IMR-90 (cell line): Measurements from ENCODE around the gene CCDC50. TPM values are rescaled to one million over a fixed set of nuclear protein-coding genes. Genes with fewer than 3 reads are reported as not detected.

Experiments used
- ATAC-seq: fragments of 200-7000 bp; cut with Tn5 transposase; 2 replicates; pipeline ENCODE4 v1.9.1; 2020; ENCODE audit warnings: low read depth, mild to moderate bottlenecking, moderate library complexity
- BruUV-seq: library from RNA; stranded (reverse); fragments of 400-500 nt; replicated peaks from 2 replicates; lab custom pipeline; 2021; lab: Mats Ljungman, UMichigan
- CTCF ChIA-PET: fragments of 300-600 bp; formaldehyde crosslinking; extraction: SDS; loops from one replicate; lab custom pipeline; 2021; ENCODE audit warnings: antibody characterized with exemption; lab: Yijun Ruan, JAX
- POLR2A ChIA-PET: fragments of 300-600 bp; sonication (Branson Sonifier 250); formaldehyde crosslinking; loops from one replicate; lab custom pipeline; 2022; ENCODE audit warnings: antibody characterized with exemption; ENCODE audit not compliant: unreplicated experiment; lab: Charles Lee
- DNase-seq: peaks from one replicate; pipeline ENCODE4 v3.0.0; 2013
- H2AFZ ChIP-seq: replicated peaks from 2 replicates; pipeline ENCODE3; 2013; ENCODE audit warnings: low read length, mild to moderate bottlenecking; ENCODE audit not compliant: poor library complexity
- H2AK5ac ChIP-seq: 2 replicates; pipeline ENCODE4 v1.6.1; 2013; ENCODE audit warnings: low read depth, low read length, inconsistent platforms
- H2AK9ac ChIP-seq: replicated peaks from 2 replicates; pipeline ENCODE3; 2013; ENCODE audit warnings: mild to moderate bottlenecking, low read depth, low read length, moderate library complexity; ENCODE audit not compliant: poor library complexity
- H2BK120ac ChIP-seq: 2 replicates; pipeline ENCODE4 v1.6.1; 2013; ENCODE audit warnings: low read depth, low read length, inconsistent platforms
- H2BK15ac ChIP-seq: 3 replicates; pipeline ENCODE4 v1.6.1; 2013; ENCODE audit warnings: low read depth, low read length, inconsistent platforms
- H2BK20ac ChIP-seq: 2 replicates; pipeline ENCODE4 v1.6.1; 2013; ENCODE audit warnings: low read depth, mild to moderate bottlenecking, inconsistent platforms, low read length, moderate library complexity
- H2BK5ac ChIP-seq: 2 replicates; pipeline ENCODE4 v1.6.1; 2013; ENCODE audit warnings: mild to moderate bottlenecking, low read depth, low read length, inconsistent platforms; ENCODE audit not compliant: poor library complexity, severe bottlenecking
- H3K14ac ChIP-seq: replicated peaks from 2 replicates; pipeline ENCODE4 v1.6.1; 2013; ENCODE audit warnings: low read depth, low read length, inconsistent platforms
- H3K18ac ChIP-seq: 2 replicates; pipeline ENCODE4 v1.6.1; 2013; ENCODE audit warnings: low read depth, low read length, control low read depth
- H3K23ac ChIP-seq: 2 replicates; pipeline ENCODE4 v1.6.1; 2013; ENCODE audit warnings: low read depth, low read length, inconsistent platforms
- H3K27ac ChIP-seq: 2 replicates; pipeline ENCODE4 v1.5.1; 2013; ENCODE audit warnings: mild to moderate bottlenecking, control low read depth, low read length; ENCODE audit not compliant: insufficient read depth
- H3K27me3 ChIP-seq: 2 replicates; pipeline ENCODE4 v1.6.1; 2013; ENCODE audit warnings: low read length; ENCODE audit not compliant: control insufficient read depth, insufficient read depth
- H3K36me3 ChIP-seq: 2 replicates; pipeline ENCODE4 v1.6.1; 2013; ENCODE audit warnings: low read length, mixed read lengths; ENCODE audit not compliant: control insufficient read depth, insufficient read depth
- H3K4ac ChIP-seq: 2 replicates; pipeline ENCODE4 v1.6.1; 2013; ENCODE audit warnings: low read depth, low read length, inconsistent platforms
- H3K4me1 ChIP-seq: 2 replicates; pipeline ENCODE4 v1.6.1; 2013; ENCODE audit warnings: low read length, mixed read lengths; ENCODE audit not compliant: control insufficient read depth, insufficient read depth
- H3K4me2 ChIP-seq: 2 replicates; pipeline ENCODE4 v1.6.1; 2013; ENCODE audit warnings: low read depth, mild to moderate bottlenecking, control low read depth, low read length, moderate library complexity
- H3K4me3 ChIP-seq: 2 replicates; pipeline ENCODE4 v1.5.1; 2013; ENCODE audit warnings: low read depth, mild to moderate bottlenecking, control low read depth, low read length, moderate library complexity; ENCODE audit not compliant: insufficient read depth
- H3K56ac ChIP-seq: 2 replicates; pipeline ENCODE4 v1.6.1; 2013; ENCODE audit warnings: low read length, inconsistent platforms; ENCODE audit not compliant: insufficient read depth; ENCODE audit errors: extremely low read depth
- H3K79me1 ChIP-seq, 2 experiments: 2 replicates each; pipeline ENCODE4 v1.6.1; 2013; ENCODE audit warnings: low read length in 2 of 2, inconsistent platforms in 1 of 2, low read depth in 1 of 2
- H3K9ac ChIP-seq: 2 replicates; pipeline ENCODE4 v1.6.1; 2013; ENCODE audit warnings: low read depth, low read length, control low read depth
- H3K9me1 ChIP-seq: 2 replicates; pipeline ENCODE4 v1.6.1; 2013; ENCODE audit warnings: low read length, inconsistent platforms; ENCODE audit not compliant: insufficient read depth
- H3K9me3 ChIP-seq: 2 replicates; pipeline ENCODE4 v1.6.1; 2013; ENCODE audit warnings: low read length; ENCODE audit not compliant: control insufficient read depth, insufficient read depth
- H4K20me1 ChIP-seq: 2 replicates; pipeline ENCODE4 v1.6.1; 2013; ENCODE audit warnings: low read length, inconsistent platforms; ENCODE audit not compliant: insufficient read depth
- H4K5ac ChIP-seq: 2 replicates; pipeline ENCODE4 v1.6.1; 2013; ENCODE audit warnings: mild to moderate bottlenecking, low read depth, low read length, control low read depth
- H4K8ac ChIP-seq, 2 experiments: 2 replicates each; pipeline ENCODE4 v1.6.1; 2013; ENCODE audit warnings: low read depth in 2 of 2, low read length in 2 of 2, control low read depth in 1 of 2, inconsistent platforms in 1 of 2
- H4K91ac ChIP-seq: 2 replicates; pipeline ENCODE4 v1.6.1; 2013; ENCODE audit warnings: low read depth, low read length, inconsistent platforms; ENCODE audit not compliant: insufficient read depth
- BHLHE40 ChIP-seq: fragments of 150-350 bp; IDR thresholded peaks from 2 replicates; pipeline ENCODE4 v1.6.1; 2016; ENCODE audit warnings: mild to moderate bottlenecking, low read depth, low read length
- CEBPB ChIP-seq: IDR thresholded peaks from 2 replicates; pipeline ENCODE4 v1.6.1; 2012; ENCODE audit warnings: low read depth, low read length, improper control_type of control experiment
- CHD1 ChIP-seq: IDR thresholded peaks from 2 replicates; pipeline ENCODE4 v1.6.1; 2012; ENCODE audit warnings: low read depth, low read length, improper control_type of control experiment
- CTCF ChIP-seq: conservative IDR thresholded peaks from 2 replicates; pipeline ENCODE4 v1.5.1; 2012; ENCODE audit warnings: mild to moderate bottlenecking, low read depth, low read length, improper control_type of control experiment
- ELK1 ChIP-seq: fragments of 150-350 bp; IDR thresholded peaks from 2 replicates; pipeline ENCODE4 v1.6.1; 2016; ENCODE audit warnings: low read depth, mild to moderate bottlenecking, low read length, moderate library complexity, borderline replicate concordance
- MAFK ChIP-seq: IDR thresholded peaks from 2 replicates; pipeline ENCODE4 v1.6.1; 2012; ENCODE audit warnings: low read depth, low read length, improper control_type of control experiment
- NFE2L2 ChIP-seq: fragments of 150-350 bp; IDR thresholded peaks from 2 replicates; pipeline ENCODE4 v1.6.1; 2016; ENCODE audit warnings: low read depth, mild to moderate bottlenecking, low read length
- POLR2A ChIP-seq: IDR thresholded peaks from 2 replicates; pipeline ENCODE4 v1.6.1; 2012; ENCODE audit warnings: mild to moderate bottlenecking, low read depth, low read length
- RAD21 ChIP-seq: IDR thresholded peaks from 2 replicates; pipeline ENCODE4 v1.6.1; 2012; ENCODE audit warnings: low read length, improper control_type of control experiment
- RCOR1 ChIP-seq: IDR thresholded peaks from 2 replicates; pipeline ENCODE4 v1.6.1; 2012; ENCODE audit warnings: mild to moderate bottlenecking, low read length, improper control_type of control experiment; ENCODE audit not compliant: insufficient replicate concordance
- SMC3 ChIP-seq: fragments of 150-350 bp; IDR thresholded peaks from 2 replicates; pipeline ENCODE4 v1.6.1; 2016; ENCODE audit warnings: low read depth, mild to moderate bottlenecking, antibody characterized with exemption, low read length, moderate library complexity
- USF2 ChIP-seq: fragments of 150-350 bp; IDR thresholded peaks from 2 replicates; pipeline ENCODE4 v1.6.1; 2017; ENCODE audit warnings: mild to moderate bottlenecking, antibody characterized with exemption, low read length, low read depth
- WGBS, 2 experiments: methylation state at CpG; one replicate each; pipeline versions ENCODE4 v1.1.5 to v1.1.7; 2013; ENCODE audit warnings: missing lambda C conversion rate in 2 of 2; ENCODE audit not compliant: insufficient read length in 1 of 2; ENCODE audit errors: extremely low coverage in 2 of 2; 5-methylcytosine and 5-hydroxymethylcytosine counted together
- dilution Hi-C: fragments of 300-500 bp; cut with HindIII; formaldehyde crosslinking; loops from one replicate; pipeline ENCODE4 v1.14.3; 2018; ENCODE audit warnings: low sequenced_read_pairs; ENCODE audit not compliant: unreplicated experiment
- in situ Hi-C: fragments of 300-500 bp; cut with MboI; formaldehyde crosslinking; loops from 3 replicates; pipeline ENCODE4 v1.14.3; 2019; ENCODE audit warnings: low sequenced_read_pairs, inconsistent platforms, mixed read lengths
- intact Hi-C: fragments of 100-400 bp; cut with micrococcal nuclease; formaldehyde crosslinking; loops from 2 replicates; pipeline ENCODE4 v1.10.0; 2022
- polyA plus RNA-seq, 3 experiments: library from polyadenylated mRNA; depleted of rRNA; stranded (reverse); fragments of >200 nt; gene quantifications; 2 replicates each; pipeline ENCODE4 v1.2.3, GENCODE V29; 2012; ENCODE audit warnings: low replicate concordance in 1 of 3
- total RNA-seq: library from RNA; depleted of rRNA; stranded (reverse); fragments of >200 nt; gene quantifications from 2 replicates; pipeline ENCODE4 v1.2.3, GENCODE V29; 2012

CCDC50 gene
- total and polyA plus RNA-seq, 2 of the 4 experiments (the other 2 are of a cell fraction), result 59.0 to 63.1 TPM

- TF ChIP-seq NFE2L2, result no peak
Observed at GRCh38 chr3:191333298-191333880, 4.2 kb downstream of the CCDC50 start (continued).

- DNase-seq (no peak), ATAC-seq (no peak)
- TF ChIP-seq RAD21 (no peak), CTCF (no peak), CEBPB (no peak), RCOR1 (no peak), SMC3 (no peak), NFE2L2 (no peak), POLR2A (no peak), BHLHE40 (no peak), USF2 (no peak), MAFK (no peak), CHD1 (no peak), ELK1 (no peak)
- no peaks in the 10 kb centered on the region for H3K27me3 ChIP-seq
- ChIA-PET POLR2A (no interaction called here), CTCF (no interaction called here)
- no peak overlapping the region for H4K91ac ChIP-seq
- H4K20me1 ChIP-seq, result peaks cover 3% of the 10 kb centered on the region; the same call in 1 of the 2 replicates
- H2AK5ac ChIP-seq, result no peak overlapping the region
- no peak overlapping the region for H3K27ac ChIP-seq
- H2BK15ac ChIP-seq, result no peak overlapping the region
- H3K56ac ChIP-seq, result no peak overlapping the region
- H3K18ac ChIP-seq, result no peak overlapping the region
- peak overlapping the region; percentile 73 for H2BK5ac ChIP-seq
- BruUV-seq, result no TSS peak
- intact Hi-C loops (loop anchor here (5.0 kb wide), 1 partner anchor 43 kb away; no protein-coding TSS in a partner anchor), dilution Hi-C loops (no loop called here), in situ Hi-C loops (loop anchor here (25.0 kb wide), 1 partner anchor 1553 kb away; no protein-coding TSS in a partner anchor)
- H3K4me3 ChIP-seq, result no peak overlapping the region
- peak overlapping the region; percentile 55; the same call in 1 of the 2 replicates for H3K14ac ChIP-seq
- no CpG with 5 or more reads among the region's 4 CpGs for WGBS, 2 experiments
- H2AFZ ChIP-seq, result no peak overlapping the region
- H2BK120ac ChIP-seq, result no peak overlapping the region
- peak overlapping the region; percentile 76; the same call in 1 of the 2 replicates for H3K23ac ChIP-seq
- peaks cover 8% of the 10 kb centered on the region for H3K4me1 ChIP-seq
- no peaks in the 10 kb centered on the region for H3K36me3 ChIP-seq
- peaks cover 0 to 21% of the 10 kb centered on the region in 2 experiments; a peak in 3 of 4 replicates for H3K79me1 ChIP-seq
- H3K4me2 ChIP-seq, result no peak overlapping the region
- H3K9me1 ChIP-seq, result no peaks in the 10 kb centered on the region
- no peak overlapping the region for H3K4ac ChIP-seq
- no peaks in the 10 kb centered on the region for H3K9me3 ChIP-seq
- no peak overlapping the region for H2AK9ac ChIP-seq
- H4K8ac ChIP-seq, result no peak overlapping the region
- no peak overlapping the region for H3K9ac ChIP-seq
- no peak overlapping the region for H4K5ac ChIP-seq
- H2BK20ac ChIP-seq, result no peak overlapping the region
Observed at GRCh38 chr3:191334346-191334893, 5.2 kb downstream of the CCDC50 start.
